HS-5 (cell line): ENCODE results near the gene BAG2.

Experiments used
- DNase-seq: peaks from one replicate; pipeline ENCODE4 v3.0.0-alpha.2; 2012; ENCODE audit warnings: low read depth

BAG2 gene

GRCh38 chr6:57221936-57222742, 50.0 kb downstream of the BAG2 start, which contains the start of gene RAB23:
Gene RAB23, minus strand, starts transcription at chr6:57222307. Its CDS starts 11,927 bp downstream, at chr6:57210380.
- peak; percentile 59 for DNase-seq

GRCh38 chr6:57222743-57223077, 50.6 kb downstream of the BAG2 start:
- no peak for DNase-seq

DNA sequence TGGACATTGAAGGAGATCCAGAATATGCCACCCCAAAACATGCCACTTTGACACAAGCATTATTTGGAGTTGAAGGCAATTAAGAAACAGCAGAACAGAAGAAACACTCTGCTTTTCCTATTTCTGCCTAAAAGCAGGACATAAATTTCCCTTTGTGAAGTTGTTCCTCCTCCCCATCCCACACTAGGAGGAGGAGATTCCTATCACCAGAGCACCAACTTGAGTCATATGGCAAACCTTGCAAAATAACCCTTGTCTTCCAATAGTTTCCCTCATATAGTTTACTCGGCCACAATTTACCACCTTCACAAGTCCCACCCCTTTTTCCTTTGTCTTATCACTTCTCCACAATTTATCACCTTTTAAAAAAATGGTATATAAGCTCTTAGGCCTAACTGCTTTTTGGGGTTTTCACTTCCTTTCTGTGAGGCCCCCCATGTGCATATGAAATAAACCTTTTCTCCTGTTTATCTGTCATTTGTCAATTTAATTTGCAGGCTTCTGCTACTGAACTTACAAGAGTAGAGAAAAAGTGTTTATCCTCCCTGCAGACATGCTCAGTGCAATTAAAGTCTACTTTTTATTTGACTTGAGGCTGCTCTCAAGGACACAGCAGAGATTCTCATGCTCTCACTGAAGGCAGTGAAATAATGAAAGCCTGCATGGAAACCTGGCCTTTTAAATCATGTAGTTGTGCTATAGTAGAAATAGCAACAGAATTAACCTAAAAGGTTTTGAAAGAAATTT, 52.8 kb downstream of the BAG2 start:
- no peak for DNase-seq

- DNase-seq, result no peak
These were observed 54.1 kb downstream of the BAG2 start for GRCh38 chr6:57226221-57226620.
